Measurements from ENCODE around the gene GFAP.

DNA sequence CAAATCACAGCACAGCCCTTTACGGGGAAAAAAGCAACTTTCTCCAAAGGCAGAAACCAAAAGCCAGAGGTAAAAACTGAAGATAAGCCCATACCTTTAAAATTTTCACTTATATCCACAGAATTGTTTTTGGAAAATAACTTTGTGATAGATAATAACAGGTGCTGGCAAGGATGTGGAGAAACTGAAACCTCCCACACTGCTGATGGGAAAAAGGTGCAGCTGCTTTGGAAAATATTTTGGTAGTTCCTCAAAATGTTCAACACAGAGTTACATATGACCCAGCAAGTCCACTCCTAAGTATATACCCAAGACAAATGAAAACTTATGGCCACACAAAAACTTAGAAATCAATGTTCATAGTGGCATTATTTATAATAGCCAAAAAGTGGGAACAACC is 28.3 kb downstream of the GFAP start:
- TF ChIP-seq POLR2A (IDR thresholded peaks at IDR 0.05) (no peak), CTCF (IDR thresholded peaks at IDR 0.05) (no peak)
